HCT116 (cell line): Measurements from ENCODE around the gene MAST4. TPM values are rescaled to one million over a fixed set of nuclear protein-coding genes. Genes with fewer than 3 reads are reported as not detected.

Experiments used
- ATAC-seq: fragments of 200-7000 bp; cut with Tn5 transposase; 2 replicates; pipeline ENCODE4 v1.9.1; 2020; ENCODE audit warnings: mild to moderate bottlenecking, moderate library complexity
- BruUV-seq: library from RNA; stranded (reverse); fragments of 400-500 nt; replicated peaks from 2 replicates; lab custom pipeline; 2021; lab: Mats Ljungman, UMichigan
- CTCF ChIA-PET: fragments of 300-600 bp; sonication (Branson Sonifier 250); formaldehyde crosslinking; loops from one replicate; lab custom pipeline; 2021; ENCODE audit warnings: antibody characterized with exemption; lab: Charles Lee
- POLR2A ChIA-PET: fragments of 300-600, 350-600 bp; sonication (Branson Sonifier 250); formaldehyde crosslinking; loops from one replicate; lab custom pipeline; 2021; ENCODE audit warnings: antibody characterized with exemption; lab: Charles Lee
- RAD21 ChIA-PET, 2 experiments: fragments of 300-600 bp; sonication (Branson Sonifier 250); formaldehyde crosslinking; loops; one replicate each; lab custom pipeline; 2023; ENCODE audit warnings: low total read pairs in 2 of 2; ENCODE audit not compliant: uncharacterized antibody in 2 of 2, unreplicated experiment in 2 of 2, low non-redundant PET in 1 of 2; lab: Charles Lee
- DNase-seq: peaks from one replicate; pipeline ENCODE4 v3.0.0-alpha.2; 2010; ENCODE audit warnings: low read depth, low spot score
- H2AFZ ChIP-seq: fragments of 200-600 bp; shearing (Covaris generic), sonication (generic); 2 replicates; pipeline ENCODE4 v1.6.1; 2017; ENCODE audit warnings: low read depth, mixed run types, mixed read lengths, antibody characterized with exemption, low read length; ENCODE audit not compliant: poor library complexity, severe bottlenecking
- H3K27ac ChIP-seq: 2 replicates; pipeline ENCODE4 v1.5.1; 2012; ENCODE audit warnings: low read depth, low read length
- H3K27me3 ChIP-seq: fragments of 200-600 bp; sonication (generic); 2 replicates; pipeline ENCODE4 v1.6.1; 2016; ENCODE audit warnings: mixed run types, low read length, mixed read lengths; ENCODE audit not compliant: insufficient read depth
- H3K36me3 ChIP-seq, 2 experiments: fragments of 200-500 bp in 1 of 2; fragments of 200-600 bp in 1 of 2; sonication (Bioruptor generic) in 1 of 2; sonication (generic) in 1 of 2; 2 replicates each; pipeline versions ENCODE4 v1.5.1 to v1.6.1; 2014 to 2016; ENCODE audit warnings: low read length in 2 of 2, inconsistent platforms in 1 of 2, mixed read lengths in 1 of 2, mixed run types in 1 of 2; ENCODE audit not compliant: insufficient read depth in 2 of 2, control insufficient read depth in 1 of 2
- H3K4me1 ChIP-seq, 2 experiments: fragments of 200-600 bp in 1 of 2; sonication (generic) in 1 of 2; 2 replicates each; pipeline versions ENCODE4 v1.5.1 to v1.6.1; 2012 to 2017; ENCODE audit warnings: low read length in 2 of 2, inconsistent platforms in 1 of 2, mild to moderate bottlenecking in 1 of 2, mixed read lengths in 1 of 2, mixed run types in 1 of 2, moderate library complexity in 1 of 2; ENCODE audit not compliant: insufficient read depth in 2 of 2, control insufficient read depth in 1 of 2
- H3K4me2 ChIP-seq: fragments of 200-600 bp; sonication (generic); 2 replicates; pipeline ENCODE4 v1.6.1; 2017; ENCODE audit warnings: mixed run types, low read length, mixed read lengths
- H3K4me3 ChIP-seq, 2 experiments: fragments of 200-600 bp in 1 of 2; sonication (generic) in 1 of 2; replicated peaks in 1 of 2; 2 replicates each; pipeline ENCODE4 v1.5.1; 2011 to 2016; ENCODE audit warnings: low read length in 2 of 2, control low read depth in 1 of 2, low read depth in 1 of 2, mild to moderate bottlenecking in 1 of 2, mixed read lengths in 1 of 2, mixed run types in 1 of 2
- H3K79me2 ChIP-seq: fragments of 200-600 bp; sonication (generic); 2 replicates; pipeline ENCODE4 v1.6.1; 2017; ENCODE audit warnings: mild to moderate bottlenecking, mixed run types, low read length, moderate library complexity, mixed read lengths; ENCODE audit not compliant: insufficient read depth
- H3K9ac ChIP-seq: fragments of 200-600 bp; sonication (generic); 2 replicates; pipeline ENCODE4 v1.6.1; 2016; ENCODE audit warnings: low read length, mixed read lengths
- H3K9me2 ChIP-seq: fragments of 200-600 bp; sonication (generic), shearing (Covaris generic); 2 replicates; pipeline ENCODE4 v1.6.1; 2017; ENCODE audit warnings: mixed run types, mild to moderate bottlenecking, moderate library complexity; ENCODE audit not compliant: insufficient read depth
- H3K9me3 ChIP-seq, 2 experiments: fragments of 200-500 bp in 1 of 2; fragments of 200-600 bp in 1 of 2; sonication (Bioruptor generic) in 1 of 2; sonication (generic) in 1 of 2; 2 replicates each; pipeline ENCODE4 v1.6.1; 2014 to 2017; ENCODE audit warnings: low read length in 2 of 2, mixed read lengths in 2 of 2, inconsistent platforms in 1 of 2, low read depth in 1 of 2, mild to moderate bottlenecking in 1 of 2, mixed run types in 1 of 2, moderate library complexity in 1 of 2; ENCODE audit not compliant: control insufficient read depth in 1 of 2, insufficient read depth in 1 of 2
- H4K20me1 ChIP-seq: fragments of 200-600 bp; sonication (generic), shearing (Covaris generic); 2 replicates; pipeline ENCODE4 v1.6.1; 2017; ENCODE audit warnings: mixed run types, mild to moderate bottlenecking, moderate library complexity; ENCODE audit not compliant: insufficient read depth
- CEBPB ChIP-seq: IDR thresholded peaks from 2 replicates; pipeline ENCODE4 v1.6.1; 2012; ENCODE audit warnings: low read depth
- CTCF ChIP-seq, 3 experiments: fragments of 200-600 bp in 1 of 3; sonication (generic) in 1 of 3; IDR thresholded peaks in 2 of 3; conservative IDR thresholded peaks in 1 of 3; 2 replicates each; pipeline ENCODE4 v1.5.1; 2012 to 2017; ENCODE audit warnings: low read depth in 2 of 3, low read length in 2 of 3, antibody characterized with exemption in 1 of 3, borderline replicate concordance in 1 of 3, control low read depth in 1 of 3, mild to moderate bottlenecking in 1 of 3, mixed read lengths in 1 of 3, mixed run types in 1 of 3, moderate library complexity in 1 of 3; ENCODE audit not compliant: insufficient read depth in 1 of 3
- ELF1 ChIP-seq: IDR thresholded peaks from 2 replicates; pipeline ENCODE4 v1.6.1; 2012; ENCODE audit warnings: low read depth, borderline replicate concordance
- EZH2 ChIP-seq: fragments of 200-600 bp; sonication (generic); IDR thresholded peaks from 2 replicates; pipeline ENCODE4 v1.6.1; 2017; ENCODE audit warnings: antibody characterized with exemption, mixed run types
- EZH2phosphoT487 ChIP-seq: fragments of 200-600 bp; IDR thresholded peaks from 2 replicates; pipeline ENCODE4 v1.6.1; 2018; ENCODE audit warnings: antibody characterized with exemption, borderline replicate concordance
- FOSL1 ChIP-seq: IDR thresholded peaks from 2 replicates; pipeline ENCODE4 v1.6.1; 2012; ENCODE audit warnings: low read depth
- JUND ChIP-seq: IDR thresholded peaks from 2 replicates; pipeline ENCODE4 v1.6.1; 2012
- POLR2A ChIP-seq: IDR thresholded peaks from 2 replicates; pipeline ENCODE4 v1.7.0; 2011; ENCODE audit warnings: borderline replicate concordance; ENCODE audit not compliant: insufficient read depth, insufficient read length; ENCODE audit errors: extremely low read depth
- POLR2AphosphoS5 ChIP-seq: IDR thresholded peaks from 2 replicates; pipeline ENCODE4 v1.6.1; 2011; ENCODE audit warnings: mild to moderate bottlenecking, low read depth, low read length, moderate library complexity
- RAD21 ChIP-seq: IDR thresholded peaks from 2 replicates; pipeline ENCODE4 v1.6.1; 2012; ENCODE audit warnings: low read depth, mild to moderate bottlenecking
- REST ChIP-seq: IDR thresholded peaks from 2 replicates; pipeline ENCODE4 v1.6.1; 2012; ENCODE audit warnings: low read depth
- SP1 ChIP-seq: IDR thresholded peaks from 2 replicates; pipeline ENCODE4 v1.6.1; 2012; ENCODE audit warnings: low read depth
- TCF7L2 ChIP-seq: IDR thresholded peaks from 2 replicates; pipeline ENCODE4 v1.7.0; 2011; ENCODE audit warnings: borderline replicate concordance, inconsistent platforms; ENCODE audit not compliant: insufficient read depth, insufficient read length; ENCODE audit errors: extremely low read depth
- ZNF274 ChIP-seq: fragments of 200-500 bp; sonication (Bioruptor generic); IDR thresholded peaks from 2 replicates; pipeline ENCODE4 v1.6.1; 2014; ENCODE audit warnings: mild to moderate bottlenecking, low read depth, low read length, inconsistent platforms
- intact Hi-C: fragments of 100-400 bp; cut with micrococcal nuclease; formaldehyde crosslinking; loops from 2 replicates; pipeline ENCODE4 v1.10.0; 2022
- total RNA-seq: library from RNA; stranded (reverse); gene quantifications from one replicate; pipeline ENCODE4 v1.2.1, GENCODE V29; 2021; ENCODE audit not compliant: unreplicated experiment
- TF ChIP-seq, protein P1 (sequence below): IDR thresholded peaks from 2 replicates; pipeline ENCODE4 v1.6.1; 2012
- TF ChIP-seq, protein P2 (sequence below): IDR thresholded peaks from 2 replicates; pipeline ENCODE4 v1.6.1; 2012

Gene MAST4
- total RNA-seq, 1 experiment from 2014 or later = 1.1 TPM

DNA sequence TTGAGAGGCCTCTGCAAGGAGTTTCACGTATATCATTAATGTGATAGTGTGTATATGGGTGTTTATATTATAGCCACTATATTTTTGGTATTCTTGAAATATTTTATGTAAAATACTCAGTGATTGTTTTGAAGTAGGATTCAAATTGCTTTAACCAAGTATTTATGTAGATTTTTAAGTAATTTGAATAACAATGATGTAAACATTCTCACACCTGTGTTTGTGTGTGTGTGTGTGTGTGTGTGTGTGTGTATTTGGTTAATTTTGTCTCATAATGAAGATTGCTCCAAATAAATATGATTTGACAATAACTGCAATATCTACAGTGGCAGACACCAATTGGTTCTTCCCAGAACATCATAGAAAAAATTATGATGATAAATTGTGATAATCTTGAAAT lies 307.0 kb downstream of the MAST4 start:
- intact Hi-C loops = no loop called here
- Histone ChIP-seq H3K4me2 (no peak overlapping the region), H3K4me3 (no peak overlapping the region), H4K20me1 (no peaks in the 10 kb centered on the region), H3K9me3 (no peaks in the 10 kb centered on the region), H2AFZ (no peak overlapping the region), H3K9me2 (no peaks in the 10 kb centered on the region), H3K79me2 (no peaks in the 10 kb centered on the region), H3K9ac (no peak overlapping the region), H3K27me3 (peaks cover 35% of the 10 kb centered on the region; the same call in 1 of the 2 replicates), H3K4me1 (no peaks in the 10 kb centered on the region), H3K36me3 (no peaks in the 10 kb centered on the region), H3K27ac (no peak overlapping the region)
- ChIA-PET RAD21 (no interaction called here), CTCF (no interaction called here), POLR2A (no interaction called here)
- DNase-seq (no peak), ATAC-seq (no peak)
- BruUV-seq = no TSS peak
- TF ChIP-seq EZH2phosphoT487 (no peak), ELF1 (no peak), RAD21 (no peak), TCF7L2 (no peak), ZNF274 (no peak), CEBPB (no peak), FOSL1 (no peak), CTCF (IDR thresholded peaks at IDR 0.05 in 2 of 3, conservative IDR thresholded peaks at IDR 0.05 in 1 of 3; ENCODE audit: borderline replicate concordance in 1 of 3, insufficient read depth in 1 of 3, low read depth in 2 of 3, low read length in 2 of 3) (no peak), POLR2A (no peak), REST (no peak), SP1 (no peak), POLR2AphosphoS5 (no peak), EZH2 (no peak), JUND (no peak)
- TF ChIP-seq, protein P1, sequence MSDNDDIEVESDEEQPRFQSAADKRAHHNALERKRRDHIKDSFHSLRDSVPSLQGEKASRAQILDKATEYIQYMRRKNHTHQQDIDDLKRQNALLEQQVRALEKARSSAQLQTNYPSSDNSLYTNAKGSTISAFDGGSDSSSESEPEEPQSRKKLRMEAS = no peak
- TF ChIP-seq, protein P2, sequence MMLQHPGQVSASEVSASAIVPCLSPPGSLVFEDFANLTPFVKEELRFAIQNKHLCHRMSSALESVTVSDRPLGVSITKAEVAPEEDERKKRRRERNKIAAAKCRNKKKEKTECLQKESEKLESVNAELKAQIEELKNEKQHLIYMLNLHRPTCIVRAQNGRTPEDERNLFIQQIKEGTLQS = no peak
